HepG2 (cell line): ENCODE measurements around the gene TECRL. TPM values are rescaled to one million over a fixed set of nuclear protein-coding genes. Genes with fewer than 3 reads are reported as not detected.
A peak's percentile ranks its signal among the peaks of the same experiment; 100 is the strongest.

Source experiments
- ATAC-seq: fragments of 200-7000 bp; cut with Tn5 transposase; 3 replicates; pipeline ENCODE4 v1.9.1; 2020; ENCODE audit warnings: mild to moderate bottlenecking, moderate library complexity
- BruUV-seq: library from RNA; stranded (reverse); fragments of 400-500 nt; replicated peaks from 2 replicates; lab custom pipeline; 2021; lab: Mats Ljungman, UMichigan
- CTCF ChIA-PET: fragments of 300-600 bp; formaldehyde crosslinking; extraction: SDS; loops from one replicate; lab custom pipeline; 2021; ENCODE audit warnings: low total read pairs, inconsistent platforms, low intra/inter-chr PET ratio; lab: Yijun Ruan, JAX
- POLR2A ChIA-PET: fragments of 350-600 bp; sonication (Branson Sonifier 250); formaldehyde crosslinking; loops from one replicate; lab custom pipeline; 2020; ENCODE audit warnings: antibody characterized with exemption, inconsistent platforms; lab: Yijun Ruan, JAX
- DNase-seq: peaks from one replicate; pipeline ENCODE4 v3.0.0-alpha.2; 2015; ENCODE audit warnings: low spot score
- FAIRE-seq: peaks from 3 replicates; lab custom pipeline; 2011; peaks lifted over from hg19 to GRCh38; lab: Jason Lieb, UNC
- H2AFZ ChIP-seq: one replicate; pipeline ENCODE4 v1.6.1; 2011; ENCODE audit warnings: low read length, inconsistent platforms
- H3K27ac ChIP-seq: fragments of 300-600 bp; 3 replicates; pipeline ENCODE4 v1.8.0; 2011; ENCODE audit warnings: mixed run types, mild to moderate bottlenecking, mixed read lengths, low read length, inconsistent platforms; ENCODE audit not compliant: insufficient read depth; ENCODE audit errors: extremely low read length
- H3K27me3 ChIP-seq, 2 experiments: fragments of 200-600 bp in 1 of 2; 2 replicates in 1 of 2; 3 replicates in 1 of 2; pipeline versions ENCODE4 v1.6.0 to v1.8.0; 2011; ENCODE audit warnings: low read length in 2 of 2, mild to moderate bottlenecking in 2 of 2, moderate library complexity in 2 of 2, inconsistent platforms in 1 of 2; ENCODE audit not compliant: insufficient read depth in 2 of 2, control insufficient read depth in 1 of 2
- H3K36me3 ChIP-seq, 2 experiments: fragments of 200-600 bp in 1 of 2; replicated peaks in 1 of 2; 2 replicates in 1 of 2; 3 replicates in 1 of 2; pipeline versions ENCODE4 v1.5.1 to v1.8.0; 2011; ENCODE audit warnings: low read length in 2 of 2, inconsistent platforms in 1 of 2; ENCODE audit not compliant: insufficient read depth in 2 of 2, control insufficient read depth in 1 of 2
- H3K4me1 ChIP-seq: 2 replicates; pipeline ENCODE4 v1.5.1; 2012; ENCODE audit warnings: low read length, inconsistent platforms; ENCODE audit not compliant: insufficient read depth
- H3K4me2 ChIP-seq: 2 replicates; pipeline ENCODE4 v1.6.0; 2011; ENCODE audit warnings: low read depth, low read length, inconsistent platforms
- H3K4me3 ChIP-seq, 3 experiments: fragments of 200-600 bp in 1 of 3; sonication (generic), shearing (Covaris generic) in 1 of 3; replicated peaks in 1 of 3; 2 replicates each; pipeline ENCODE4 v1.5.1; 2011 to 2016; ENCODE audit warnings: low read length in 3 of 3, inconsistent platforms in 2 of 3, low read depth in 2 of 3, mild to moderate bottlenecking in 2 of 3, control low read depth in 1 of 3, mixed read lengths in 1 of 3; ENCODE audit not compliant: insufficient read depth in 1 of 3
- H3K79me2 ChIP-seq: one replicate; pipeline ENCODE4 v1.6.1; 2011; ENCODE audit warnings: low read length, inconsistent platforms; ENCODE audit not compliant: insufficient read depth
- H3K9ac ChIP-seq: 2 replicates; pipeline ENCODE4 v1.6.0; 2011; ENCODE audit warnings: mild to moderate bottlenecking, low read depth, low read length, inconsistent platforms; ENCODE audit not compliant: insufficient read depth
- H3K9me3 ChIP-seq: 2 replicates; pipeline ENCODE4 v1.5.1; 2012; ENCODE audit warnings: mild to moderate bottlenecking, low read length
- H4K20me1 ChIP-seq: 2 replicates; pipeline ENCODE4 v1.6.0; 2011; ENCODE audit warnings: inconsistent platforms, mild to moderate bottlenecking, low read length, moderate library complexity; ENCODE audit not compliant: insufficient read depth
- RAD51 ChIP-seq: fragments of 450-650 bp; IDR thresholded peaks from 2 replicates; pipeline ENCODE4 v1.6.1; 2016; ENCODE audit warnings: borderline replicate concordance
- RARG ChIP-seq: sonication (generic); formaldehyde crosslinking; IDR thresholded peaks from 2 replicates; pipeline ENCODE4 v1.4.0; 2020; ENCODE audit warnings: low read depth, mild to moderate bottlenecking, missing genetic modification reagents
- RELA ChIP-seq: sonication (generic); formaldehyde crosslinking; IDR thresholded peaks from 2 replicates; pipeline ENCODE4 v1.4.0; 2020; ENCODE audit warnings: missing genetic modification reagents
- RERE ChIP-seq: IDR thresholded peaks from 2 replicates; pipeline ENCODE4 v1.6.1; 2016; ENCODE audit warnings: low read depth, missing genetic modification reagents, missing compliant biosample characterization
- ZIK1 ChIP-seq: sonication (generic); formaldehyde crosslinking; IDR thresholded peaks from 2 replicates; pipeline ENCODE4 v1.5.0; 2020; ENCODE audit warnings: mild to moderate bottlenecking, low read depth, missing genetic modification reagents, borderline replicate concordance
- ZKSCAN1 ChIP-seq: fragments of 150-350 bp; IDR thresholded peaks from 2 replicates; pipeline ENCODE4 v1.6.1; 2014; ENCODE audit warnings: low read length
- WGBS: methylation state at CpG from one replicate; pipeline ENCODE4 v1.1.6; 2017; ENCODE audit warnings: low lambda C conversion rate; 5-methylcytosine and 5-hydroxymethylcytosine counted together
- in situ Hi-C: cut with HindIII; loops from 2 replicates; pipeline ENCODE4 v1.10.0; 2017; ENCODE audit warnings: low pct_unique_long_range_greater_than_20kb; ENCODE audit not compliant: extremely low pct_ligation_motif_present
- intact Hi-C: fragments of 100-400 bp; cut with micrococcal nuclease; formaldehyde crosslinking; loops from one replicate; pipeline ENCODE4 v1.10.0; 2022; ENCODE audit not compliant: unreplicated experiment
- polyA plus RNA-seq, 8 experiments: library from polyadenylated mRNA; depleted of rRNA in 3 of 8; stranded (reverse) in 7 of 8; unstranded in 1 of 8; fragments of >200 nt; fragmentation: Illumina TruSeq in 4 of 8; extraction: Trizol in 4 of 8; gene quantifications; 2 replicates each; pipeline versions ENCODE4 v1.2.1 to v1.2.3, GENCODE V29; 2011 to 2016; ENCODE audit warnings: low read depth in 4 of 8, missing spikeins in 1 of 8, mixed read lengths in 1 of 8; ENCODE audit not compliant: insufficient read depth in 1 of 8
- total RNA-seq, 5 experiments: library from RNA; depleted of rRNA; stranded (reverse); fragments of >200 nt; fragmentation: Illumina TruSeq; extraction: Trizol; gene quantifications; 2 replicates each; pipeline ENCODE4 v1.2.3, GENCODE V29; 2016; ENCODE audit warnings: low read depth in 1 of 5
- TF ChIP-seq, protein P1 (sequence below), 2 experiments: sonication (generic) in 1 of 2; formaldehyde crosslinking in 1 of 2; IDR thresholded peaks; 2 replicates each; pipeline versions ENCODE4 v1.4.0 to v1.6.1; 2016 to 2020; ENCODE audit warnings: borderline replicate concordance in 1 of 2, low read depth in 1 of 2, mild to moderate bottlenecking in 1 of 2, missing genetic modification reagents in 1 of 2

Gene TECRL
- total and polyA plus RNA-seq, 2 of the 13 experiments (the other 11 are each of a cell fraction or from before 2014, with no cell fraction given), result not detected

DNA sequence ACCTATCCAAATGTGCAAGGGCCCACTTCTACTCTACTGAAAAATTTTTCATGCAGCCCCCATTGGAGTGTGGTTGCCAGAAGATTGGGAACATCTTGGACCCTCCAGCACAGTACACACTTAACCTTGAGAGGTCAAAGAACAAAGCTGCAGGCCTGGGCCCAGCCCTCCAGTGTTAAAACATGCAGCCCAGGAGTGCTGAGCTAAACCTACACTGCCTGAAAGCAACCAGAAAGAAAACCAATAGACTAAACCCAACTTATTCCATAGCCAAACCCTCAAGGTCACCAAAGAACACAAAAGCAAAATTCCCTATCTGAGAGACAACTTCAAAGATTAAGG, 47.9 kb downstream of the TECRL start:
- CTCF ChIA-PET, result no interaction called here
- no peak for TF ChIP-seq ZIK1
- H3K36me3 ChIP-seq, result no peaks in the 10 kb centered on the region

GRCh38 chr4:64360664-64361398, 48.4 kb downstream of the TECRL start:
- ChIA-PET CTCF (no interaction called here), POLR2A (no interaction called here)
- DNase-seq, result no peak
- H3K79me2 ChIP-seq, result no peaks in the 10 kb centered on the region
- H3K27me3 ChIP-seq, result no peaks in the 10 kb centered on the region; a peak in 1 of 5 replicates
- in situ Hi-C loops (no loop called here), intact Hi-C loops (no loop called here)
- 46% methylated on average over 5 of the region's 8 CpGs for WGBS
- no peak overlapping the region for H3K4me3 ChIP-seq
- no peaks in the 10 kb centered on the region for H4K20me1 ChIP-seq
- H2AFZ ChIP-seq, result no peak overlapping the region
- ATAC-seq, result peak; percentile 87
- H3K36me3 ChIP-seq, result no peaks in the 10 kb centered on the region
- BruUV-seq, result no TSS peak
- FAIRE-seq, result no peak
- H3K9me3 ChIP-seq, result no peaks in the 10 kb centered on the region
- 0 out of 2 replicates have a peak, but pooled peaks cover 6% of the 10 kb centered on the region for H3K4me1 ChIP-seq
- no peak overlapping the region for H3K9ac ChIP-seq
- H3K4me2 ChIP-seq, result no peak overlapping the region
- no peak overlapping the region for H3K27ac ChIP-seq
- TF ChIP-seq RELA (CRISPR knock-in tag) (no peak), ZKSCAN1 (no peak), RAD51 (no peak), RERE (CRISPR knock-in tag) (no peak), RARG (no peak)
- TF ChIP-seq, protein P1, sequence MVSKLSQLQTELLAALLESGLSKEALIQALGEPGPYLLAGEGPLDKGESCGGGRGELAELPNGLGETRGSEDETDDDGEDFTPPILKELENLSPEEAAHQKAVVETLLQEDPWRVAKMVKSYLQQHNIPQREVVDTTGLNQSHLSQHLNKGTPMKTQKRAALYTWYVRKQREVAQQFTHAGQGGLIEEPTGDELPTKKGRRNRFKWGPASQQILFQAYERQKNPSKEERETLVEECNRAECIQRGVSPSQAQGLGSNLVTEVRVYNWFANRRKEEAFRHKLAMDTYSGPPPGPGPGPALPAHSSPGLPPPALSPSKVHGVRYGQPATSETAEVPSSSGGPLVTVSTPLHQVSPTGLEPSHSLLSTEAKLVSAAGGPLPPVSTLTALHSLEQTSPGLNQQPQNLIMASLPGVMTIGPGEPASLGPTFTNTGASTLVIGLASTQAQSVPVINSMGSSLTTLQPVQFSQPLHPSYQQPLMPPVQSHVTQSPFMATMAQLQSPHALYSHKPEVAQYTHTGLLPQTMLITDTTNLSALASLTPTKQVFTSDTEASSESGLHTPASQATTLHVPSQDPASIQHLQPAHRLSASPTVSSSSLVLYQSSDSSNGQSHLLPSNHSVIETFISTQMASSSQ (IDR thresholded peaks at IDR 0.05; ENCODE audit: low read depth), result no peak
- TF ChIP-seq, protein P1 (CRISPR knock-in tag; IDR thresholded peaks at IDR 0.05; ENCODE audit: borderline replicate concordance), result no peak

More for the DNA sequence above, 47.9 kb downstream of the TECRL start:
- H3K4me2 ChIP-seq, result no peak overlapping the region
- no peaks in the 10 kb centered on the region for H3K9me3 ChIP-seq
- intact Hi-C loops, result no loop called here
- in situ Hi-C loops, result no loop called here
- no peaks in the 10 kb centered on the region for H4K20me1 ChIP-seq
- ATAC-seq, result no peak
- no TSS peak for BruUV-seq
- no peak overlapping the region for H2AFZ ChIP-seq
- no peak overlapping the region for H3K4me3 ChIP-seq
- FAIRE-seq, result no peak
- H3K4me1 ChIP-seq, result 0 out of 2 replicates have a peak, but pooled peaks cover under 1% of the 10 kb centered on the region
- H3K27ac ChIP-seq, result no peak overlapping the region
- no peaks in the 10 kb centered on the region; a peak in 1 of 5 replicates for H3K27me3 ChIP-seq
- POLR2A ChIA-PET, result no interaction called here
- H3K9ac ChIP-seq, result no peak overlapping the region
- H3K79me2 ChIP-seq, result no peaks in the 10 kb centered on the region
- no peak for DNase-seq
